NCI-H524 treated with DMSO at 0.1 percent for 48 hours (cell line): ENCODE measurements around the gene FZD2.
"Not testable (repeated sequence)": the region's sequence is repeated elsewhere in the genome, so short reads cannot be mapped to it uniquely, and the experiment has no call there.

Experiments
- DNase-seq: peaks from one replicate; lab custom pipeline; 2025; lab: John Stamatoyannopoulos, UW

Gene FZD2

DNA sequence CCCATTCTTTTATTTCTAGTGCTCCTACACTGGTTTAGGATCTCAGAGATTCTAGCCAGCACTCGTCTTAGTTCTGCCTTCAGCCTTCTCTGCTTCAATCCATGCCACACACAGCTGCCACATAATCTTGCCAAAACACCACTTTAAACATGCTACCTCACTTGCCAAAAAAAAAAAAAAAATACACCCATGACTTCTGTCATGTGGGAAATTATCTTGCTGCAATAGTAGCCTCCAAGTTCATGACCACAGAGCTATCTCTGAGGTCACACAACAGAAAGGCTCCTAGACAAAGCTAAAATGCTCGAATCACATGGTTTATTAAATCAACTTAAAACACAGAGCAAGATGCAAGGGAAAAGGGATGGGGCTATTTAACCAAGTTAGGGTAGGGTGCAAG is 18.1 kb downstream of the FZD2 start:
- DNase-seq: no peak

DNA sequence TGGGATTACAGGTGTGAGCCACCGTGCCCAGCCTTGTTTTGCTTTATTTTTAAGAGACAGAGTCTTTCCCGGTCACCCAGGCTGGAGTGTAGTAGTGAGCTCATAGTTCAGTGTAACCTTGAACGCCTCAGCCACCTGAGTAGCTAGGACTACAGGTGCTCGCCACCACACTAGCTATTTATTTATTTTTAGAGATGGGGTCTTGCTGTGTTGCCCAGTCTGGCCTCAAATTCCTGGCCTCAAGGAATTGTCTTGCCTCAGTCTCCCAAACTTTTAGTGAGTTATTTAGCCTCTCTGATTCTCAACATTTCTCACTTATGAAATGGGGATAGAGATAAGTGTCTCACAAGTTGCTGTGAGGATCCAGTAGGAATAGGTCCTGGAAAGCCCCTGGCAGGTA is 21.7 kb downstream of the FZD2 start:
- DNase-seq: no peak

DNA sequence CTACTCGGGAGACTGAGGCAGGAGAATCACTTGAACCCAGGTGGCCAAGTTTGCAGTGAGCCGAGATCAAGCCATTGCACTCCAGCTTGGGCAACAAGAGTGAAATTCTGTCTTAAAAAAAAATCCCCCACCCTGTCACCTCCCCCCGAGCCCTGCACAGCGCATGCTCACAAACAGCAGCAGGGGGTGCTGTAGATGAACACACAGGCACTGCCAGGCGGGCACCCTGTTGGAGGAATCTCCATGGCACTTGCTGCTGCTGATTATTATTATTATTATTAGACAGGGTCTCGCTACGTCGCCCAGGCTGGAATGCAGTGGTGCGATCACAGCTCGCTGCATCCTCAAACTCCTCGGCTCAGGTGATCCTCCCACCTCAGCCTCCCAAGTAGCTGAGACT is 24.6 kb downstream of the FZD2 start:
- DNase-seq: no peak

DNA sequence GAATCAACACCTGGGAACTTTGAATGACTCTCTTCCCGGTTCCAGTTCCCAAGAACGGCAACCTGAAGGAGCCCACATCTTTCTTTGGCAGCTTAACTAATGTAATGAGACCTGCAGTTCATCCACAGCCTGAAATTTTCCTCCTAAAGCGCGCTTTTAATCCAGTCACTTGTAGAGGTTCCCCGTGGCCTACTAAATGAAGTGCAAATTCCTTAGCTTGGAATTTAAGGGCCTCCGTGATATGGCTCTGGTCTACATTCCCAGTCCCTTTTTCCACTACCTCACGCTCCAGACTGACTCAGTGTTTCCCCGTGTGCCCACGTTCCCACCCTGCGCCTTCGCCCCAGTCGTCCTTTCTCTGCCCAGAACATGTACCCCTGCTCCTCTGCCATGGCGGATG is 27.2 kb downstream of the FZD2 start:
- DNase-seq: no peak

DNA sequence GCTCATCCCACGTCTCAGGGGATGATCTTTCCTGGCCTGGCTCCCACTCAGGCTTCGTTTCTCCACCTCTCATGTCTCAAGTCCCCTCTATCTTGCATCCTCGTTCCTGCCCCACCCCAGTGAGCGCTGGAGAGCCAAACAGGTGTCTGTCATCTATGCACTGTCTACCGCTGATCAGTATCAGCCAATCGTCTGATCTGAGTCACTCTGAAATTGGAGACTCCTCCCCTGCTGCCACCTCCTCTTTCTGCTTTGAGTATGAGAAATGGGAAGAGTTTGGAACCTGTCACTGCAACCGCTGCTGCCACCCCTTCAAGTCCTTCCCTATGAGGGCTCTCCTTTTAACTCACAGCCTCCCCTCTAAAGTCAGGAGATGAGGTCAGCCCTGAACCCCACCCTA is 28.0 kb downstream of the FZD2 start:
- no peak for DNase-seq

DNA sequence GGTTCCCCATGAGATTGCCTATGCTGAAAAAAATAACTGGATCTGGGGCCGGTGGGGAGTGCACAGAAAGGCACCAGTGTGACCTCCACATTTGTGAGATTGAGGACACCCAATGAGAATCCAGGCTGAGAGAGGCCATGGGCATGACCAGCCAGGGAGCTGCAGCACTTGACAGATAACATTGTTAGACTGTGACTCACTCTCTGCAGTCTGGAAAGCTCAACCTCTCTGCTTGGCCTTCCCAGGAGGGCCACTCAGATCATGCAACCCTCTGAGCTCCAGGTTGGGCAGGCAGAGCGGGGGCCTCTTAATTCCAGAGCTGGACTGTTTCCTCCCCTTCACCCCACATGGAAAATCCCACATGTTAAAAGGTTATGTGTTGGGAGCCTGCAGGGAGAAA is 30.1 kb downstream of the FZD2 start:
- DNase-seq: no peak

DNA sequence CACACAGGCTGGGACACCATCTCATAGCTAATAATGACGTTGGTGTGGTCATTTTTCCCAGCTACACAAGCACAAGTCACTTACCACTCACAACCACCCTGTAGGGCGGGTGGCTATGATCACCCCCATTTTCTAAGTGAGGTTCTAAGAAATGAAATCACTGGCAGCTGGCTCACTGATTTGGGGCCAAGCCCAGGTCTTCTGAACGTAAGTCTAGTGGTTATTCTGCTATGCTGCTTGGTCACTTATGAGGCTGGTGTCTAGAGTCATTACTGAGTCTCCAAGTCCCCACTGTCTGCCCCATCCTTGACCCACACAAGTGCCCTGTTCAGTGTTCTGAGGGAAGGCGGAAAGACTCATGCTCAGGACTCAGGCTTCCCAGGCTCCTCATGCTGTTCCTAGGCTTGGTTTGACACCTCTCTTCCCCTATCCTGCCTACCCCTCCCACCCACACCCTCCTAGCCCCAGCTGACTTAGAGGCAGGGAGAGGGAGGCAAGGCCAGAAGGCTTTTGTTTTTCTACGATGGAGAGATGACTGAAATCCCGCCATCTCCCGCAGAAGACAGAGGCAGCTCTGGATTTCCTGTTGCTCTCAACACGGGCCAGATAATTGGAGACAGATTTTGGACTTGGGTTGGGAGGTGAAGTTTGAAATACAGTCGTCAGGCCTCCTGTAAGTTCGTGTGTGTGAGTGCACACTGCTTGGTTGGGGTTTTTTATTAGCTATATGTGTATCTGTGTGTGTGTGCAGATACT is 32.2 kb downstream of the FZD2 start:
- no peak for DNase-seq

DNA sequence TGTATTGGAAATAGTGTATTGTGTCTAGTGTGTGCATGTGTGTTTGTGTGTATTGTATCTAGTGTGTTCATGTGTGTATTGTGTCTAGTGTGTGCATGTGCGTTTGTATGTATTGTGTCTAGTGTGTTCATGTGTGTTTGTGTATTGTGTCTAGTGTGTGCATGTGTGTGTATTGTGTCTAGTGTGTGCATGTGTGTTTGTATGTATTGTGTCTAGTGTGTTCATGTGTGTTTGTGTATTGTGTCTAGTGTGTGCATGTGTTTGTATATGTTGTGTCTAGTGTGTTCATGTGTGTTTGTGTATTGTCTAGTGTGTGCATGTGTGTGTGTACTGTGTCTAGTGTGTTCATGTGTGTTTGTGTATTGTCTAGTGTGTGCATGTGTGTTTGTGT is 32.8 kb downstream of the FZD2 start:
- DNase-seq: not testable (repeated sequence)

DNA sequence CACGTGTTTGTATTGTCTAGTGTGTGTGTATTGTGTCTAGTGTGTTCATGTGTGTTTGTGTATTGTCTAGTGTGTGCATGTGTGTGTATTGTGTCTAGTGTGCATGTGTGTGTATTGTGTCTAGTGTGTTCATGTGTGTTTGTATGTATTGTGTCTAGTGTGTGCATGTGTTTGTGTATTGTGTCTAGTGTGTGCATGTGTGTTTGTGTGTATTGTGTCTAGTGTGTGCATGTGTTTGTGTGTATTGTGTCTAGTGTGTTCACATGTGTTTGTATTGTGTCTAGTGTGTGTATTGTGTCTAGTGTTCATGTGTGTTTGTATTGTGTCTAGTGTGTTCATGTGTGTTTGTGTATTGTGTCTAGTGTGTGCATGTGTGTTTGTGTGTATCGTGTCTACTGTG is 33.5 kb downstream of the FZD2 start:
- DNase-seq: not testable (repeated sequence)

DNA sequence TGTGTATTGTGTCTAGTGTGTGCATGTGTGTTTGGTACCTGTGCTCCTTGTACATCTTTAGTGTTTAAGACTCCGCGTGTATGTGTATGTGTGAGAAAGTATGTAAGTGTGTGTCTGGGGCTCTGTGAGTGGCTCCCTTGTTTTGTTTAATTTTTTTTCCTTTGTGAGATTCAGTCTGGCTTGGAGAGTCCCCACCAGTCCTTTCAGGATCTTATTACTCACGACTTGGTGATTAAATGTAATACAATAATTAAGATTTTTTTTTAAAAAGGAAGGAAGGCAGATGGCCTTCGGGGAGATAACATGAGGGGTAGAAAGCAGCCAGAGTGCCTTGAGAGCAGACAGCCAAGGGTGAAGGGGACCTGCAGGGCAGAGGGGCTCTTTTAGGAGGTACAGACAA is 33.9 kb downstream of the FZD2 start:
- DNase-seq: no peak

DNA sequence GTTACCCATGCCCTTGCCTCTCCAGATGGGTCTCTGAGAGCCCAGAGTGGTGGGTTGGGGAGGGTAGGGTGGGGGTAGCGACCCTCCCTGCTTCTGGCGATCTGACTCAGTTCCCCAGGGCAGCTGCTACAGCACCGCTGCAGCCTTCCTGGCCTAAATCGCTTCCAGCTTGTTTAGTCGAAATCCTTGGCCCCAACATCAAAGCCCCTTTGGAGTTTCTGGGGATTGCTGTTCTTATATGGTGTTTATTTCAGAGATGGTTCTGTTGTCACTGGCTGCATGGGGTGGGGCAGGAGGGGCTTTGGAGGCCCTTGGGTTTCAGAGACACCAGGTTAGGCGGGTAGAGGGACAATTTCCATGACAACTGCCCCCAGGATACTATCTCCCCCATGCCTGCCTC is 35.9 kb downstream of the FZD2 start:
- no peak for DNase-seq

DNA sequence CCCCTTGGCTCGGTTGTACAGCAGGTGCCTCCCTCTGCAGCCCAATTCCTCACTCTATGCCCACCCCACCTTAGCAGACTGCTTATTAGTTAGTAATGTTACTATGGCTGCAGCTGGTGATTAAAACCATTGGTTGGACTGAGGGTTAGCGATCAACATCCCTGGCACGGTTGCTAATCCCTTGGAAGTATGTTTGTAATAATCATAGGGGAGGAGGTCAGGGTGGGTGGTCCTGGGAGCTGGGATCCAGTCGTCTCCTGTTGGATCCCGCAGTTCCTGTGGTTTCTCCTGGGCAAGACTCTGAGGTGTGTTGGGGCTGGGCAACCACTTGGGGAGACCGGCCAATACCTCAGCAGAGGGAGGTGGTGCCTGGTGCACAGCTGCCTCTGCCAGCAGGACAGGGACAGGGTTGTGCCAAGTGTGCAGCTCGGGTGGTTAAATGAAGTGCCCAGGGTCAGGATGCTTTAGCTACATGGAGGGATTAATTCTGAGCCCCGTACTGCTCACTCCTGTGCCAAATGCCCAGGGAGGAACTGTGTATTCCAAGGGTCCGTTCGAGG is 38.0 kb downstream of the FZD2 start:
- DNase-seq: peak; percentile 20

DNA sequence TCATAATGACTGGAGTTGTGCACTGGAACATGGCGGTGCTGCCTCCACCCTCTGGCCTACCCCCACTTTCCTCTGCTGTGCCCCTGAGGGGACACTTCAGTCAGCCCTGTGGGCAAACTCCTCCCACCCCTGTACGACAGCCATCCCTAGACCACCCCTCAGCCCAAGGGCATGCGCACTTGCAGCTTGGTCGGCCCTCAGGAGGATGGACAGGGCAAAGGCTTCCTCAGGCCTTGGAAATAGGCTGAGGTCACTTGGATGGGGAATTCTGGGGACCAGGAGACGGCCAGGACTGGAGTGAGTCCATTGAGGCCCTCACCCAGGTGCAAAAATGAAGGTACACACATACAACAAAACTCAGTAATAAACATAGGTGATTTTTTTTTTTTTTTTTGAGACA is 41.0 kb downstream of the FZD2 start:
- no peak for DNase-seq

DNA sequence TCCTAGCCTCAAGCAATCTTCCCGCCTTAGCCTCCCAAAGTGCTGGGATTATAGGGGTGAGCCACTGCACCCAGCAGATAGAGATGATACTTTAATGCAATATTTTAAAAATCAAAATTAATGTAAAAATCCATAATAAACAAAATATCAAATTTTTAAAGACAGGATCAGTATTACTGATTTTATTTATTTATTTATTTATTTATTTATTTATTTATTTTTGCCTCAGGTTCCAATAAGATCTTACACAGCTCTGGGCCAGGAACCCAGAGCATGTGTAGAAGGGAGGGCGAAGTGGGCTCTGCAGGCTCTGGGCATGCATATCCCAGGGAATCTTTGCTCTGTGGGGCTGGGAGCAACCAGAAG is 41.6 kb downstream of the FZD2 start:
- DNase-seq: no peak

DNA sequence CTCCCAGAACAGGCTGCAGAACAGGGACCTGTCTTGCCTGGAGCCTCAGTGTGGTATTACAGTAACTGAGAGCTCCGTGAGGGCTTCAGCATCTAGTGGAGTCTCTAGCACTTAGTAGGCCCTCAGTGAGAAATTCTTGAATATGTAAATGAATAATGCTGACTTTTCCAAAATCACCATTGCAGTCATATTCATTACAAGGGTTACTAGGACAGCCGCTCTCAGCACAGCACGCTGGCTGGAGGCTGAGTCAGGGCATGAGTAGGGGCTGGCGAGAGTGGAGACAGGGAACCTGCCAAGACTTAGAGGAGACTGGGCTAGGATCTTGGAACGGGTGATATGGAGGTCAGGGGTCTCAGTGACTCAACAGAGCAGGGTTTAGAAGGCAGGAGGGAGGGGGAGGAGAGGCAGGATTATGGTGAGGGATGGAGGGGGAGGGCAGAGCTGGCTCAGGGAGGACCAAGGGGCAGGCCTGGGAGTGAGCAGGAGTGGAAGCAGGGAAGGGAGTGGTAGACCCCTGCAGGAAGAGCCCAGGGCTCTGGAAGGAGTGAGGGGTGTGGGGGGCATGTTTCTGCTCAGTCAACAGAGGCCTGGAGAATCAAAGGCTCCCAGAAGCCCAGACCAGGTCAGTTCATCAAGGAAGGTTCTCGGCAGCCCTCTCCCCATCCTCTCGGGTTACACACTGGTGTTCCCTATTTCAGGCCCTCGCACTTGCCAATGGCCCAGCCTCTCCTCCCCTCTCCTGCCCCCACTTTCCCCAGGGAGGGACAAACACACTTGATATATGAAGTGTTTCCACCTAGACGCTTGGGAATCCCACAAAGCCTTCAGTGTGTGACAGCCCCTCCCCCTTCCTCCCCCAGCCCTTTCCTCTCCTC is 42.3 kb downstream of the FZD2 start:
- no peak for DNase-seq

DNA sequence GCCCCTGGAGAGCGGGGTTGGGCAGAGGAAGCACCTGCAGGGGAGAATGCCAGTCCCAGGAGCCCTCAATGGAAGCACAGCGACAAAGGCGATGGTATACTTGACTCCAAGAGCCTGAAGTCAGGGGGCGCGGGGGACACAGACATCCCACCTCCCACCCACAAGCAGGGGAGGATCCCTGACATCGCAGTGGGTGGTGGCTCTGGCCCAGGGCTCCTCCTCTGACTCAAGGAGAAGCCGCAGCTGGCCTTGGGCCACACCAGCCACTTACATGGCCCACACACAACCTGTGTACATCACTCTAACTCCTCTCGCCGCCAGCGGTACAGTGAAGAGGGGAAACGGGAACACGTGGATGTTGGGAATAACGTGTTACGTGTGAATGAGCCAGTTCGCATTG is 44.3 kb downstream of the FZD2 start:
- no peak for DNase-seq

DNA sequence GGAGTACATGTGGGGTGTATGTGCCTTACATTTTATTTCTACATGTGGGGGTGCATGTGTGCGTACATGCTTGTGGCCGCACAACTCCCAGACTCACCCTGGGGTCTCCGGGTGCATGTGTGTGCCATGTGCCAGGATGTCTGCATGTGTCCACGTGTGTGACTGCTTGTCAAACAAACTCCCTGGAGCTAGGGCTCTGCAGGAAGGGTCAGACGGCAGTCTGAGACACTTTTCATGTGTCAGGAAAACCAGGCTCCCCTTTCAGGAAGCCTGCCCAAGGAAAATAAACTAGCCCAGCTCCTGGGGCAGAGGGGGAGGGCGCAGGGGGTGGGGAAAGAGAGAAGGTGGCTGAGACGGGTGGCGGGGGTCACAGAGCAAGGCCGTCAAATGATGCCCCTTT is 44.7 kb downstream of the FZD2 start:
- no peak for DNase-seq

DNA sequence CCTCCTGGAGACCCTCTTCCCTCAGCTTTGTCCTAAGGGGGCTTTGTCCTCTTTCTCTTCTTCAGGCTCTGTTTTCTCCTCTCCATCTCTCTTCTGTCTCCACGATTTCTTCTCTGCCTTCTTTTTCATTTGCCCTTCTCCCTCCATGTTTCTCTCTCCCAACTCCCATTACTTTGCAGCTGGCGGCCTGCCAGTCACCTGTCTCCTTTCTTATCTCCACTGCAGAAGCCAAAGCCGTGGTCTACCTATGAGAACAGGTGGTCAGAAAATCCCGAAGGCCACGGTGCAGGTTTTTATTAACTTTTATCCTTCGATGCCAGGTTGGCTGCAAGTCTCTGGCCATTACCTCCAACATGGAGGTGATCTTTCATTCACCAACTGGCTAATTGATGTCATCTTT is 45.1 kb downstream of the FZD2 start:
- DNase-seq: no peak

DNA sequence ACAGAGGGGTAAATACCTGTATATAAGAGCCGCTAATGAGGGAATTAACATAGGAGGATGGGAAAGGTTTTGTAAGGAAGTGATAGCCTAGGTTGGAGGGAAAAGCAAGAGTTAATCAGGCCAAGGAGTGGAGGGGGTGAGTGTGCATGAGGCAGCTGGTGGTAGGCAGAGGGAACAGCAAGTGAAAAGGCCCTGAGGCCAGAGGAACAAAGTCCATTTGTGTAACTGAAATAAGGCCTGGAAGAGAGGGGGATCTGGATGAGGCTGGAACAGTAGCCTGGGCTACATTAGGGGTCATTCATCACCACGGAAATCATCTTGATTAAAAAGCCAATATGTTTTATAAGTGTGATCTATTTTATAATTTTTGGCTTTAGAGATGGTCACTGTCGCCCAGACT is 45.7 kb downstream of the FZD2 start:
- DNase-seq: no peak

DNA sequence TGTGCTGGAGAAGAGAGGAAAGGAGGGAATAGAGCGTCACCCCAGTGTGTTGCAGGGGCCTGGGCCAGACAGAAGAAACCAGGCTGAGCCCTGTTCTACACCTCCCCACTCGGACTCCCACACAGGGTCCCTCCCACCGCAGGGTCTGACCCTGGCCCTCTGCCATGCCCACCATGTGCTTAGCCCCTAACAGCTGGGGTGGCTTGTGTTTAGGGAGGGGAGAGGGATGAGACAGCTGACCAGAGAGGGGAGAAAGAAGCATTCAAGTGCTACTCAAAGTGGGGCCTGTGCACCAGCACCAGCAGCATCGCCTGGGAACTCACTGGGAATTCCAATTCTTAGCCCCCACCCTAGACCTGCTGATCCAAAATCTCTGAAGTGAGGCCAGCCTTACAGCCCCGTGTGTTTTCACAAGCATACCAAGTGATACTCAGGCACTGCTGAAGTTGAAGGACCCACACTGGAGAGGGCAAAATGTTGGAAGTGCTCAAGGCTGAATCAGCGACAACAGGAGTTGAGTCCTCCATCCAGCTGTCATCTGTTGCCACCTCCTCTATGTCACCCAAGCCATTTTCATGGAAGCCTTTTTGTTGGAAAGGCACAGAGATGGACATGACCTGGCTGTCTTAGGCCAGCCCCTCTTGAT is 47.0 kb downstream of the FZD2 start:
- DNase-seq: no peak

DNA sequence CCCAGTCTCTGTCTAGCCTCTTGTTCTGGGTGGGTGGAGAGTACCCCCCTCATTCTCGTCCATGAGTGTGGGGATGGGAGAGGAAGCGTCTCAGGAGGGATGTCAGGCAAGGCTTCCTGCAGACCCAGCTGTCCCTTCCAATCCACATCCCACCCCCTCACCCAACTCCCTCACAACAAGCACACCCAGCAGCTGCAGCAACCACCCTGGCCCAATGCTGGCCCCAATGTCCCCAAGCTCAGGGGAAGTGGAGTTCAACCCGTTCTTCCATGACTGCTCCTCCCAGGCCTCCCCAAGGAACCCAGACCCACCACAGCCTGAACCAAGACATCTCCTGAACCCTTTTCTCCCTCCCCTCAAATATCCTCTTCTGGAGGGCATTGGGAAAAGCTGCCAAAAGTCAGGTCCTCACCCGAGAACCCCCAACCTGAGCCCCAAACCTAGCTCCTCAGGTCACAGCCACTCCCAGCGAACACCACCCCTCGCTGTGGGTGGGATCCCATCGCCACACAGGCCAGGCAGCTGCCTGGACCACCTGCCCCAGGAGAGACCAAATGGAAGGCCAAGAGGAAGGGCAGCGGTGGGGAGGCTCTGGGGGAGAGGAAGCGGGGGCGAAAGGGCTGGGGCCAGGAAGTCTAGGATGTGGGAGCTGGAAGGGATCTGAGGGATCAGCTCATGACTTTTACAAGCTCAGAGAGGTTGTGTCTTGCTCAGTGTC is 47.6 kb downstream of the FZD2 start:
- DNase-seq: no peak

DNA sequence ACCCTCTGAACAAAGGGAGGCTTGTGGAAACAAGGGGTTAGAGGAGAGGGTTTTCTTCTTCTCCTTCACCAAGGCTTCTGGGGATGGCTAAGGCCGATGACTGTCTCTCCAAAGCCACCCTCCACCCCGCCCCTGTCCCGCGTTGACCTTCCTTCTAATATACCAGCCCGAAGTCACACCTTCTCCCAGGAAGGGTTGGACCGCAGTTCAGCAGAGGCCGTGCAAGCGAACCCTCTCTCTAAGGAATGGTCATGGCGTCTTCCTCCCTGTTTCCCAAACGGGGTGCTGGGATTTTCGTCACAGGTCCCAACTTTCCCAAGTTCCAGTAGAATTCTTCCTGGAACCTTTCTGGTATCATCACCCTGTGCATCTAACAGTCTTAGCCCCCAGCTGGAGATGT is 49.4 kb downstream of the FZD2 start:
- DNase-seq: no peak
